ENCODE measurements around the gene ELF4. TPM values are rescaled to one million over a fixed set of nuclear protein-coding genes. Genes with fewer than 3 reads are reported as not detected.

The ELF4 gene
- total RNA-seq, 4 donors from 2014 or later: 20.1 to 56.1 (median 44.2) TPM

DNA sequence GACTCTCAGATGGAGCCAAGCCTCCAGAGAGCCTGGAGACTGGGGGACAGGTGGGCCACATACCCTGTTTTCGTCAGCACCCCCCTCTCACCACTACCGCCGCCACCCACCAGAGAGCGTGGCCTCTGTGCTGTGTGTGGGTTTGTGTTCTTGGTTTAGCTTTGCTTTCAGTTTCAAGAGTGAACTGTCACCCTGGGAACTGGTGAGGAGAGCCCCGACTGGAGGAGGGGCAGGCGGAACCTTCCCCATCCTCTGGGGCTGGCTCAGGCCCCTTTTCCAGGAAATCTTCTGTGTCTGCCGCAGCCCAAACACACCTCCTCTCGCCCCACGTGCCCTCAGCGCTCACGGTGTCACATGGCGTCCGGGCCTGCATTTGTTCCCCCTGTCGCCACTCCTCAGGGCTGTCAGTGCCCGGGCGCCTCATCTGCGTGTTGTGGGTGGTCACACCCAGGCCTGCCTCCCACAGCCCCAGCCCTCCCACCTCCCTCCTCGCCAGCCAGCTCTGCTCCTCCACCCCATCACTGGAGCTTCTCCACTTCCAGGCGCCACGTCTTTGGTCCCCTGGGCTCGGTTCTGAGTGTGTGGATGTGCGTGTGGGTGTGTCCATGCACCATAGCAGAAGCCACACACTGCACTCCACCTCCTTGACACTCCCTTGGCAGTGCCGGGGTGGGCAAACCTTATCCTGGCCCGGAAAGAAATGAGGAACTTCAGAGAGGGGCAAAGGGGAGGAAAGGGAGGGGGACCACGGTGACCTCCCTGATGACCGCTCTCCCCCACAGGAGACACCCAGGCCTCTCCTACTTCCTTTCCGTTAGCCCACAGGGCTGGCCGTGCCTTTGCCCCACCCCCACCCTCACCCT is 27.8 kb downstream of the ELF4 start:
- Histone ChIP-seq H3K4me1 (peaks cover 3 to 29% (median 5%) of the 10 kb centered on the region in 4 donors), H3K9me3 (no peaks in the 10 kb centered on the region), H3K36me3 (no peaks in the 10 kb centered on the region), H3K27ac (peak overlapping the region; percentile 36 to 61 (median 58)), H3K4me3 (peak overlapping the region in 1 of 4 donors; percentile 23), H3K27me3 (no peaks in the 10 kb centered on the region)
- intact Hi-C loops (cut with DNase I; ENCODE audit: low total_unique reads) (loop anchor here (5.0 kb wide), 1 partner anchor 110 kb away; no protein-coding TSS in a partner anchor), in situ Hi-C loops (cut with MboI; ENCODE audit: low pct_ligation_motif_present in 1 of 4, low pct_unique_long_range_greater_than_20kb in 1 of 4, low sequenced_read_pairs in 3 of 4) (loop anchor here in 1 of 4 donors (25.0 kb wide), 1 partner anchor 105 kb away; no protein-coding TSS in a partner anchor)
- WGBS, 2 donors (ENCODE audit: low coverage in 1 of 2): 60% methylated on average over 28 of the region's 28 CpGs; no CpG with 5 or more reads in 1 of the 2 donors
- TF ChIP-seq POLR2A (IDR thresholded peaks at IDR 0.05): no peak
- TF ChIP-seq, protein P1, sequence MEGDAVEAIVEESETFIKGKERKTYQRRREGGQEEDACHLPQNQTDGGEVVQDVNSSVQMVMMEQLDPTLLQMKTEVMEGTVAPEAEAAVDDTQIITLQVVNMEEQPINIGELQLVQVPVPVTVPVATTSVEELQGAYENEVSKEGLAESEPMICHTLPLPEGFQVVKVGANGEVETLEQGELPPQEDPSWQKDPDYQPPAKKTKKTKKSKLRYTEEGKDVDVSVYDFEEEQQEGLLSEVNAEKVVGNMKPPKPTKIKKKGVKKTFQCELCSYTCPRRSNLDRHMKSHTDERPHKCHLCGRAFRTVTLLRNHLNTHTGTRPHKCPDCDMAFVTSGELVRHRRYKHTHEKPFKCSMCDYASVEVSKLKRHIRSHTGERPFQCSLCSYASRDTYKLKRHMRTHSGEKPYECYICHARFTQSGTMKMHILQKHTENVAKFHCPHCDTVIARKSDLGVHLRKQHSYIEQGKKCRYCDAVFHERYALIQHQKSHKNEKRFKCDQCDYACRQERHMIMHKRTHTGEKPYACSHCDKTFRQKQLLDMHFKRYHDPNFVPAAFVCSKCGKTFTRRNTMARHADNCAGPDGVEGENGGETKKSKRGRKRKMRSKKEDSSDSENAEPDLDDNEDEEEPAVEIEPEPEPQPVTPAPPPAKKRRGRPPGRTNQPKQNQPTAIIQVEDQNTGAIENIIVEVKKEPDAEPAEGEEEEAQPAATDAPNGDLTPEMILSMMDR (IDR thresholded peaks at IDR 0.05): peak in 3 of 5 experiments; percentile 11 to 31 (median 14)
- peak; percentile 39 for DNase-seq

DNA sequence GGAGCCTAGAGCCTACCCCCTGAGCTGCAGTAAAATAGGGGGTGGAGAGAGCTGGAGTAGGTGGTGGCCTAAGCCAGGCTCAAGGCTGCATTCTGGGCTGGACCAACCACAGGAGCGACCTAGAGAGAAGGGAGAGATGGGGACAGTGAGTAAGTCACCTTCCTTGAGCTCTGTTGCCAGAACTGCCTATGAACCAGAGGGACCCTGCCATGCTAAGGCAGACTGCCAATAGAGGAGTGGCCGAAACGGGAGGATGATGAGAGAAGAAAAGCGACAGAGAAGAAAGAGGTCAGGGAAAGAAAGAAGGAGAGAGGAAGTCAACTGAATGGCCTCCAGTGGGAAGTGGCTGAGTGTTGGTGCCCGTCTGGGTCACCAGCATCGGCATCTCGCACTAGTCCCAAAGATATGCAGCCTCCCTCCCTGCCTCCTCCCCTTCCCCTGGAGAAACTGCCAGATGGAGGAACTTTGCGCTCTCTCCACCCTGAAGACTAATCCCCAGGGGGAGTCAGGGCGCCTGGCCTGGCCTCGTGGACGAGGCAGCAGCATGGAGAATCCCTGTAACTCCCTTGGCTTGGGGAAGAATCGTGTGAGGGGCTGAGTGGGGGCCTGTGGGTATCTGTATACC is 28.8 kb downstream of the ELF4 start:
- no peaks in the 10 kb centered on the region for H3K36me3 ChIP-seq
- intact Hi-C loops (cut with DNase I; ENCODE audit: low total_unique reads): loop anchor here (5.0 kb wide), 1 partner anchor 111 kb away; no protein-coding TSS in a partner anchor
- H3K27me3 ChIP-seq: no peaks in the 10 kb centered on the region
- no peak overlapping the region for H3K4me3 ChIP-seq
- DNase-seq: no peak
- H3K4me1 ChIP-seq: peaks cover 3 to 20% (median 5%) of the 10 kb centered on the region in 4 donors
- 62% methylated on average over 12 of the region's 12 CpGs; no CpG with 5 or more reads in 1 of the 2 donors for WGBS, 2 donors (ENCODE audit: low coverage in 1 of 2)
- no peaks in the 10 kb centered on the region for H3K9me3 ChIP-seq
- H3K27ac ChIP-seq: peak overlapping the region; percentile 36 to 61 (median 58)
- TF ChIP-seq POLR2A (IDR thresholded peaks at IDR 0.05) (no peak), POLR2AphosphoS5 (IDR thresholded peaks at IDR 0.05) (no peak), EP300 (IDR thresholded peaks at IDR 0.05; ENCODE audit: low read depth) (no peak)
- TF ChIP-seq, protein P1 (IDR thresholded peaks at IDR 0.05): no peak
- in situ Hi-C loops (cut with MboI; ENCODE audit: low pct_ligation_motif_present in 1 of 4, low pct_unique_long_range_greater_than_20kb in 1 of 4, low sequenced_read_pairs in 3 of 4): loop anchor here in 1 of 4 donors (25.0 kb wide), 1 partner anchor 106 kb away; no protein-coding TSS in a partner anchor

- in situ Hi-C loops (cut with MboI; ENCODE audit: low pct_ligation_motif_present in 1 of 4, low pct_unique_long_range_greater_than_20kb in 1 of 4, low sequenced_read_pairs in 3 of 4) (loop anchor here in 1 of 4 donors (25.0 kb wide), 1 partner anchor 106 kb away; no protein-coding TSS in a partner anchor), intact Hi-C loops (cut with DNase I; ENCODE audit: low total_unique reads) (loop anchor here (5.0 kb wide), 1 partner anchor 111 kb away; no protein-coding TSS in a partner anchor)
- TF ChIP-seq POLR2AphosphoS5 (IDR thresholded peaks at IDR 0.05) (no peak), EP300 (IDR thresholded peaks at IDR 0.05; ENCODE audit: low read depth) (no peak), POLR2A (IDR thresholded peaks at IDR 0.05) (no peak)
- TF ChIP-seq, protein P1 (IDR thresholded peaks at IDR 0.05): no peak
- H3K4me3 ChIP-seq: no peak overlapping the region
- peaks cover 3 to 16% (median 5%) of the 10 kb centered on the region in 4 donors for H3K4me1 ChIP-seq
- no peaks in the 10 kb centered on the region for H3K27me3 ChIP-seq
- no peaks in the 10 kb centered on the region for H3K9me3 ChIP-seq
- H3K27ac ChIP-seq: peak overlapping the region in 1 of 4 donors; percentile 56
- DNase-seq: no peak
- H3K36me3 ChIP-seq: no peaks in the 10 kb centered on the region
- WGBS, 2 donors (ENCODE audit: low coverage in 1 of 2): 80% methylated on average over 7 of the region's 7 CpGs; no CpG with 5 or more reads in 1 of the 2 donors
Observed at GRCh38 chrX:130080791-130081367, 29.4 kb downstream of the ELF4 start.

Data from transverse colon (tissue), 4 donors.